GM12878 (cell line): ENCODE measurements around the gene USP2. TPM values are rescaled to one million over a fixed set of nuclear protein-coding genes. Genes with fewer than 3 reads are reported as not detected.

Experiments used
- ATAC-seq: fragments of 200-7000 bp; cut with Tn5 transposase; 3 replicates; pipeline ENCODE4 v1.9.1; 2020; ENCODE audit warnings: mild to moderate bottlenecking, moderate library complexity
- BruUV-seq: library from RNA; stranded (reverse); fragments of 400-500 nt; replicated peaks from 2 replicates; lab custom pipeline; 2021; lab: Mats Ljungman, UMichigan
- CTCF ChIA-PET: fragments of 300-600 bp; sonication (Branson Sonifier 250); formaldehyde crosslinking; extraction: SDS; loops from one replicate; lab custom pipeline; 2021; ENCODE audit warnings: inconsistent platforms; lab: Yijun Ruan, JAX
- POLR2A ChIA-PET: fragments of 350-600 bp; formaldehyde crosslinking; extraction: SDS; loops from one replicate; lab custom pipeline; 2021; ENCODE audit warnings: inconsistent platforms; lab: Charles Lee
- RAD21 ChIA-PET: fragments of 300-600 bp; sonication (Branson Sonifier 250); formaldehyde crosslinking; loops from one replicate; lab custom pipeline; 2023; ENCODE audit warnings: antibody characterized with exemption; ENCODE audit not compliant: unreplicated experiment; lab: Charles Lee
- SMC1A ChIA-PET: fragments of 300-600 bp; sonication (Branson Sonifier 250); formaldehyde crosslinking; loops from one replicate; lab custom pipeline; 2023; ENCODE audit not compliant: unreplicated experiment, uncharacterized antibody; lab: Charles Lee
- DNase-seq: peaks from one replicate; pipeline ENCODE4 v3.0.0-alpha.2; 2011; ENCODE audit warnings: low read depth, low spot score
- FAIRE-seq: peaks from 3 replicates; lab custom pipeline; 2011; peaks lifted over from hg19 to GRCh38; lab: Jason Lieb, UNC
- H2AFZ ChIP-seq: 2 replicates; pipeline ENCODE4 v1.6.0; 2011; ENCODE audit warnings: low read depth, low read length, control low read depth; ENCODE audit not compliant: control insufficient read depth
- H3K27ac ChIP-seq: 2 replicates; pipeline ENCODE4 v1.5.1; 2011; ENCODE audit warnings: control low read depth; ENCODE audit not compliant: control insufficient read depth, insufficient read depth
- H3K27me3 ChIP-seq, 2 experiments: replicated peaks in 1 of 2; 2 replicates each; pipeline versions ENCODE4 v1.6.0 to v1.6.1; 2011; ENCODE audit warnings: low read length in 1 of 2; ENCODE audit not compliant: control insufficient read depth in 2 of 2, insufficient read depth in 2 of 2
- H3K36me3 ChIP-seq, 2 experiments: 2 replicates each; pipeline ENCODE4 v1.5.1; 2011; ENCODE audit warnings: low read length in 1 of 2; ENCODE audit not compliant: control insufficient read depth in 2 of 2, insufficient read depth in 2 of 2
- H3K4me1 ChIP-seq: 2 replicates; pipeline ENCODE4 v1.6.1; 2011; ENCODE audit warnings: mild to moderate bottlenecking, low read length, moderate library complexity, mixed read lengths; ENCODE audit not compliant: control insufficient read depth, insufficient read depth
- H3K4me2 ChIP-seq: 2 replicates; pipeline ENCODE4 v1.6.0; 2011; ENCODE audit warnings: control low read depth; ENCODE audit not compliant: control insufficient read depth, insufficient read depth
- H3K4me3 ChIP-seq: fragments of 200-600 bp; sonication (generic); 2 replicates; pipeline ENCODE4 v1.5.1; 2016
- H3K79me2 ChIP-seq: 2 replicates; pipeline ENCODE4 v1.6.0; 2011; ENCODE audit warnings: low read length; ENCODE audit not compliant: control insufficient read depth, insufficient read depth
- H3K9ac ChIP-seq: 2 replicates; pipeline ENCODE4 v1.8.0; 2011; ENCODE audit warnings: low read length, control low read depth, mixed read lengths; ENCODE audit not compliant: control insufficient read depth, insufficient read depth
- H3K9me3 ChIP-seq: replicated peaks from 3 replicates; pipeline ENCODE4 v1.5.1; 2011; ENCODE audit warnings: mild to moderate bottlenecking, low read length; ENCODE audit not compliant: control insufficient read depth, insufficient read depth
- H4K20me1 ChIP-seq: 2 replicates; pipeline ENCODE4 v1.6.0; 2011; ENCODE audit not compliant: control insufficient read depth, insufficient read depth
- CBX5 ChIP-seq: sonication (generic); IDR thresholded peaks from 2 replicates; pipeline ENCODE4 v1.6.1; 2016; ENCODE audit warnings: low read depth, moderate library complexity, mild to moderate bottlenecking, inconsistent platforms
- CHD2 ChIP-seq: IDR thresholded peaks from 2 replicates; pipeline ENCODE4 v1.6.1; 2011; ENCODE audit warnings: low read depth, low read length, improper control_type of control experiment, borderline replicate concordance
- EP300 ChIP-seq, 2 experiments: fragments of 150-350 bp in 1 of 2; IDR thresholded peaks; 2 replicates each; pipeline ENCODE4 v1.6.1; 2011 to 2012; ENCODE audit warnings: low read depth in 2 of 2, low read length in 2 of 2, borderline replicate concordance in 1 of 2, improper control_type of control experiment in 1 of 2, inconsistent platforms in 1 of 2; ENCODE audit not compliant: control insufficient read depth in 1 of 2
- NBN ChIP-seq: fragments of 450-650 bp; IDR thresholded peaks from 2 replicates; pipeline ENCODE4 v1.6.1; 2016
- RAD21 ChIP-seq: IDR thresholded peaks from 2 replicates; pipeline ENCODE4 v1.6.1; 2011; ENCODE audit warnings: mild to moderate bottlenecking, low read depth, low read length, moderate library complexity; ENCODE audit not compliant: insufficient read depth
- RUNX3 ChIP-seq: IDR thresholded peaks from 2 replicates; pipeline ENCODE4 v1.6.1; 2012; ENCODE audit warnings: low read length, inconsistent platforms
- SREBF1 ChIP-seq: IDR thresholded peaks from 2 replicates; pipeline ENCODE4 v1.6.1; 2012; ENCODE audit warnings: mild to moderate bottlenecking, low read length
- STAT3 ChIP-seq: IDR thresholded peaks from 2 replicates; pipeline ENCODE4 v1.6.1; 2011; ENCODE audit warnings: low read depth, low read length, improper control_type of control experiment
- YBX1 ChIP-seq: fragments of 450-650 bp; IDR thresholded peaks from 2 replicates; pipeline ENCODE4 v1.6.1; 2016; ENCODE audit warnings: antibody characterized with exemption
- WGBS: methylation state at CpG from one replicate; pipeline ENCODE4 v1.1.6; 2016; ENCODE audit warnings: low lambda C conversion rate; ENCODE audit not compliant: insufficient replicate concordance, insufficient coverage; ENCODE audit errors: missing lambda C conversion rate; 5-methylcytosine and 5-hydroxymethylcytosine counted together
- in situ Hi-C: fragments of 300-500 bp; cut with MboI; formaldehyde crosslinking; loops from 9 replicates; pipeline ENCODE4 v1.14.3; 2018; ENCODE audit warnings: mixed read lengths
- intact Hi-C: fragments of 100-400 bp; cut with micrococcal nuclease; formaldehyde crosslinking; loops from one replicate; pipeline ENCODE4 v1.14.2; 2022; ENCODE audit not compliant: unreplicated experiment
- polyA plus RNA-seq, 11 experiments: library from polyadenylated mRNA; depleted of rRNA in 4 of 11; unstranded in 6 of 11; stranded (reverse) in 5 of 11; fragments of >200 nt; fragmentation: Nextera tagmentation in 4 of 11; fragmentation: Illumina TruSeq in 1 of 11; extraction: Ambion mirVana in 4 of 11; extraction: Trizol in 1 of 11; gene quantifications; 1 replicate in 1 of 11; 2 replicates in 10 of 11; pipeline versions ENCODE4 v1.2.1 to v1.2.3, GENCODE V29; 2011 to 2016; ENCODE audit warnings: inconsistent platforms in 2 of 11, missing spikeins in 2 of 11, low read depth in 1 of 11
- total RNA-seq, 4 experiments: library from RNA; depleted of rRNA in 3 of 4; stranded (reverse); fragments of >200 nt in 3 of 4; fragmentation: Illumina TruSeq in 1 of 4; extraction: Trizol in 1 of 4; gene quantifications; 2 replicates each; pipeline versions ENCODE4 v1.2.1 to v1.2.3, GENCODE V29; 2013 to 2021
- TF ChIP-seq, protein P1 (sequence below): IDR thresholded peaks from 2 replicates; pipeline ENCODE4 v1.6.1; 2012; ENCODE audit warnings: low read depth, low read length, improper control_type of control experiment

USP2 gene
- total and polyA plus RNA-seq, 10 of the 15 experiments (the other 5 are each of a cell fraction or from before 2014, with no cell fraction given) = 0.03 to 0.13 (median 0.06) TPM; not detected in 4

DNA sequence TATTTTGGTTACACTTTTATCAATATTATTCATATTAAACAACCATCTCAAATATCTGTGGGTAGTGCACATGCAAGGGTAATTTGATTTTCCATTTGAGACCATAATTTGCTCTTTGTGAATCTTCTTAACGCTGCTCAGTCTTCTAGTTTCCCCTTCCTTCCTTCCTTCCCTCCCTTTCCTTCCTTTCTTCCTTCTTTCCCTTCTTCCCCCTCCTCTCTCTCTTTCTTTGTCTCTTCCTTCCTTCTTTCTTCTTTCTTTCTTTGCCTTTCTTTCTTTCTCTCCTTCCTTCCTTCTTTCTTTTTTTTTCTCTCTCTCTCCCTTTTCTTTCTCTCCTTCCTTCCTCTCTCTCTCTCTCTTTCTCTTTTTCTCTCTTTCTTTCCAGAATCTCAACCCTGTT, 51.3 kb downstream of the USP2 start:
- H4K20me1 ChIP-seq = no peaks in the 10 kb centered on the region
- POLR2A ChIA-PET = no interaction called here
- H3K4me3 ChIP-seq = no peak overlapping the region
- RAD21 ChIA-PET = no interaction called here
- H3K4me1 ChIP-seq = peaks cover 5% of the 10 kb centered on the region; the same call in 1 of the 2 replicates
- no peak overlapping the region for H3K4me2 ChIP-seq
- H3K27me3 ChIP-seq = no peaks in the 10 kb centered on the region
- SMC1A ChIA-PET = no interaction called here
- TF ChIP-seq STAT3 (no peak), RAD21 (no peak), EP300 (IDR thresholded peaks at IDR 0.05; ENCODE audit: borderline replicate concordance in 1 of 2, control insufficient read depth in 1 of 2, low read depth in 2 of 2, low read length in 2 of 2) (no peak), SREBF1 (no peak), CBX5 (no peak), CHD2 (no peak), NBN (no peak), YBX1 (no peak), RUNX3 (no peak)
- TF ChIP-seq, protein P1, sequence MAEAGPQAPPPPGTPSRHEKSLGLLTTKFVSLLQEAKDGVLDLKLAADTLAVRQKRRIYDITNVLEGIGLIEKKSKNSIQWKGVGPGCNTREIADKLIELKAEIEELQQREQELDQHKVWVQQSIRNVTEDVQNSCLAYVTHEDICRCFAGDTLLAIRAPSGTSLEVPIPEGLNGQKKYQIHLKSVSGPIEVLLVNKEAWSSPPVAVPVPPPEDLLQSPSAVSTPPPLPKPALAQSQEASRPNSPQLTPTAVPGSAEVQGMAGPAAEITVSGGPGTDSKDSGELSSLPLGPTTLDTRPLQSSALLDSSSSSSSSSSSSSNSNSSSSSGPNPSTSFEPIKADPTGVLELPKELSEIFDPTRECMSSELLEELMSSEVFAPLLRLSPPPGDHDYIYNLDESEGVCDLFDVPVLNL = no peak
- TF ChIP-seq, all 136 proteins: peak for 0
- intact Hi-C loops (no loop called here), in situ Hi-C loops (no loop called here)
- Histone ChIP-seq H3K27ac (no peak overlapping the region), H3K9me3 (no peaks in the 10 kb centered on the region), H3K79me2 (peaks cover 8% of the 10 kb centered on the region), H3K36me3 (no peaks in the 10 kb centered on the region), H3K9ac (no peak overlapping the region), H2AFZ (no peak overlapping the region)
- 0% methylated on average over 1 of the region's 1 CpG for WGBS
- CTCF ChIA-PET = interaction anchor here (6.1 kb wide), 1 partner anchor 8 kb away, joined by 58 read pairs; no protein-coding TSS in a partner anchor
- BruUV-seq = no TSS peak
- no peak for DNase-seq
- no peak for FAIRE-seq
- no peak for ATAC-seq
